GM23338 (cell line): Measurements from ENCODE around the gene SEL1L3.

Experiments used
- CREB1 ChIP-seq: fragments of 250-450 bp; sonication (Bioruptor Pico); IDR thresholded peaks from 2 replicates; pipeline ENCODE4 v1.5.0; 2020; ENCODE audit warnings: low read depth, mild to moderate bottlenecking, moderate library complexity
- EZH2 ChIP-seq: fragments of 200-600 bp; sonication (generic); IDR thresholded peaks from one replicate; pipeline ENCODE4 v1.8.0; 2017; ENCODE audit warnings: antibody characterized with exemption, mild to moderate bottlenecking, low read depth; ENCODE audit not compliant: unreplicated experiment
- EZH2phosphoT487 ChIP-seq: fragments of 200-600 bp; sonication (generic); IDR thresholded peaks from one replicate; pipeline ENCODE4 v1.8.1; 2018; ENCODE audit warnings: antibody characterized with exemption; ENCODE audit not compliant: unreplicated experiment
- JUNB ChIP-seq: IDR thresholded peaks from one replicate; pipeline ENCODE4 v1.6.1; 2016; ENCODE audit warnings: antibody characterized with exemption; ENCODE audit not compliant: unreplicated experiment
- NANOG ChIP-seq: IDR thresholded peaks from 2 replicates; pipeline ENCODE4 v1.6.1; 2016; ENCODE audit warnings: antibody characterized with exemption, borderline replicate concordance
- POLR2AphosphoS5 ChIP-seq: IDR thresholded peaks from 2 replicates; pipeline ENCODE4 v1.6.1; 2016; ENCODE audit warnings: antibody characterized with exemption, low read depth
- ZNF114 ChIP-seq: fragments of 250-450 bp; sonication (Bioruptor Pico); IDR thresholded peaks from 2 replicates; pipeline ENCODE4 v1.5.0; 2020; ENCODE audit warnings: mild to moderate bottlenecking, moderate library complexity
- TF ChIP-seq, protein P1 (sequence below): fragments of 250-450 bp; sonication (Bioruptor Pico); IDR thresholded peaks from 2 replicates; pipeline ENCODE4 v1.5.0; 2020; ENCODE audit warnings: mild to moderate bottlenecking, moderate library complexity
- TF ChIP-seq, protein P2 (sequence below), 2 experiments: fragments of 200-600 bp in 1 of 2; sonication (generic) in 1 of 2; conservative IDR thresholded peaks; 2 replicates each; pipeline versions ENCODE4 v1.5.1 to v1.6.1; 2016 to 2017; ENCODE audit warnings: antibody characterized with exemption in 2 of 2, low read depth in 2 of 2, mild to moderate bottlenecking in 2 of 2, moderate library complexity in 1 of 2
- TF ChIP-seq, protein P3 (sequence below): IDR thresholded peaks from one replicate; pipeline ENCODE4 v1.6.1; 2018; ENCODE audit warnings: antibody characterized with exemption; ENCODE audit not compliant: unreplicated experiment

GRCh38 chr4:25861951-25862410 is 807 bp downstream of the SEL1L3 start:
- TF ChIP-seq POLR2AphosphoS5: no peak
- TF ChIP-seq, protein P1, sequence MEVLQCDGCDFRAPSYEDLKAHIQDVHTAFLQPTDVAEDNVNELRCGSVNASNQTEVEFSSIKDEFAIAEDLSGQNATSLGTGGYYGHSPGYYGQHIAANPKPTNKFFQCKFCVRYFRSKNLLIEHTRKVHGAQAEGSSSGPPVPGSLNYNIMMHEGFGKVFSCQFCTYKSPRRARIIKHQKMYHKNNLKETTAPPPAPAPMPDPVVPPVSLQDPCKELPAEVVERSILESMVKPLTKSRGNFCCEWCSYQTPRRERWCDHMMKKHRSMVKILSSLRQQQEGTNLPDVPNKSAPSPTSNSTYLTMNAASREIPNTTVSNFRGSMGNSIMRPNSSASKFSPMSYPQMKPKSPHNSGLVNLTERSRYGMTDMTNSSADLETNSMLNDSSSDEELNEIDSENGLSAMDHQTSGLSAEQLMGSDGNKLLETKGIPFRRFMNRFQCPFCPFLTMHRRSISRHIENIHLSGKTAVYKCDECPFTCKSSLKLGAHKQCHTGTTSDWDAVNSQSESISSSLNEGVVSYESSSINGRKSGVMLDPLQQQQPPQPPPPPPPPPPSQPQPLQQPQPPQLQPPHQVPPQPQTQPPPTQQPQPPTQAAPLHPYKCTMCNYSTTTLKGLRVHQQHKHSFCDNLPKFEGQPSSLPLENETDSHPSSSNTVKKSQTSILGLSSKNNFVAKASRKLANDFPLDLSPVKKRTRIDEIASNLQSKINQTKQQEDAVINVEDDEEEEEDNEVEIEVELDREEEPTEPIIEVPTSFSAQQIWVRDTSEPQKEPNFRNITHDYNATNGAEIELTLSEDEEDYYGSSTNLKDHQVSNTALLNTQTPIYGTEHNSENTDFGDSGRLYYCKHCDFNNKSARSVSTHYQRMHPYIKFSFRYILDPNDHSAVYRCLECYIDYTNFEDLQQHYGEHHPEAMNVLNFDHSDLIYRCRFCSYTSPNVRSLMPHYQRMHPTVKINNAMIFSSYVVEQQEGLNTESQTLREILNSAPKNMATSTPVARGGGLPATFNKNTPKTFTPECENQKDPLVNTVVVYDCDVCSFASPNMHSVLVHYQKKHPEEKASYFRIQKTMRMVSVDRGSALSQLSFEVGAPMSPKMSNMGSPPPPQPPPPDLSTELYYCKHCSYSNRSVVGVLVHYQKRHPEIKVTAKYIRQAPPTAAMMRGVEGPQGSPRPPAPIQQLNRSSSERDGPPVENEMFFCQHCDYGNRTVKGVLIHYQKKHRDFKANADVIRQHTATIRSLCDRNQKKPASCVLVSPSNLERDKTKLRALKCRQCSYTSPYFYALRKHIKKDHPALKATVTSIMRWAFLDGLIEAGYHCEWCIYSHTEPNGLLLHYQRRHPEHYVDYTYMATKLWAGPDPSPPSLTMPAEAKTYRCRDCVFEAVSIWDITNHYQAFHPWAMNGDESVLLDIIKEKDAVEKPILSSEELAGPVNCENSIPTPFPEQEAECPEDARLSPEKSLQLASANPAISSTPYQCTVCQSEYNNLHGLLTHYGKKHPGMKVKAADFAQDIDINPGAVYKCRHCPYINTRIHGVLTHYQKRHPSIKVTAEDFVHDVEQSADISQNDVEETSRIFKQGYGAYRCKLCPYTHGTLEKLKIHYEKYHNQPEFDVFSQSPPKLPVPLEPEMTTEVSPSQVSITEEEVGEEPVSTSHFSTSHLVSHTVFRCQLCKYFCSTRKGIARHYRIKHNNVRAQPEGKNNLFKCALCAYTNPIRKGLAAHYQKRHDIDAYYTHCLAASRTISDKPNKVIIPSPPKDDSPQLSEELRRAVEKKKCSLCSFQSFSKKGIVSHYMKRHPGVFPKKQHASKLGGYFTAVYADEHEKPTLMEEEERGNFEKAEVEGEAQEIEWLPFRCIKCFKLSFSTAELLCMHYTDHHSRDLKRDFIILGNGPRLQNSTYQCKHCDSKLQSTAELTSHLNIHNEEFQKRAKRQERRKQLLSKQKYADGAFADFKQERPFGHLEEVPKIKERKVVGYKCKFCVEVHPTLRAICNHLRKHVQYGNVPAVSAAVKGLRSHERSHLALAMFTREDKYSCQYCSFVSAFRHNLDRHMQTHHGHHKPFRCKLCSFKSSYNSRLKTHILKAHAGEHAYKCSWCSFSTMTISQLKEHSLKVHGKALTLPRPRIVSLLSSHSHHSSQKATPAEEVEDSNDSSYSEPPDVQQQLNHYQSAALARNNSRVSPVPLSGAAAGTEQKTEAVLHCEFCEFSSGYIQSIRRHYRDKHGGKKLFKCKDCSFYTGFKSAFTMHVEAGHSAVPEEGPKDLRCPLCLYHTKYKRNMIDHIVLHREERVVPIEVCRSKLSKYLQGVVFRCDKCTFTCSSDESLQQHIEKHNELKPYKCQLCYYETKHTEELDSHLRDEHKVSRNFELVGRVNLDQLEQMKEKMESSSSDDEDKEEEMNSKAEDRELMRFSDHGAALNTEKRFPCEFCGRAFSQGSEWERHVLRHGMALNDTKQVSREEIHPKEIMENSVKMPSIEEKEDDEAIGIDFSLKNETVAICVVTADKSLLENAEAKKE (CRISPR knock-in tag): no peak
- TF ChIP-seq, protein P2, sequence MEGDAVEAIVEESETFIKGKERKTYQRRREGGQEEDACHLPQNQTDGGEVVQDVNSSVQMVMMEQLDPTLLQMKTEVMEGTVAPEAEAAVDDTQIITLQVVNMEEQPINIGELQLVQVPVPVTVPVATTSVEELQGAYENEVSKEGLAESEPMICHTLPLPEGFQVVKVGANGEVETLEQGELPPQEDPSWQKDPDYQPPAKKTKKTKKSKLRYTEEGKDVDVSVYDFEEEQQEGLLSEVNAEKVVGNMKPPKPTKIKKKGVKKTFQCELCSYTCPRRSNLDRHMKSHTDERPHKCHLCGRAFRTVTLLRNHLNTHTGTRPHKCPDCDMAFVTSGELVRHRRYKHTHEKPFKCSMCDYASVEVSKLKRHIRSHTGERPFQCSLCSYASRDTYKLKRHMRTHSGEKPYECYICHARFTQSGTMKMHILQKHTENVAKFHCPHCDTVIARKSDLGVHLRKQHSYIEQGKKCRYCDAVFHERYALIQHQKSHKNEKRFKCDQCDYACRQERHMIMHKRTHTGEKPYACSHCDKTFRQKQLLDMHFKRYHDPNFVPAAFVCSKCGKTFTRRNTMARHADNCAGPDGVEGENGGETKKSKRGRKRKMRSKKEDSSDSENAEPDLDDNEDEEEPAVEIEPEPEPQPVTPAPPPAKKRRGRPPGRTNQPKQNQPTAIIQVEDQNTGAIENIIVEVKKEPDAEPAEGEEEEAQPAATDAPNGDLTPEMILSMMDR (conservative IDR thresholded peaks at IDR 0.05; ENCODE audit: low read depth in 2 of 2): no peak
- no peak for TF ChIP-seq ZNF114
- no peak for TF ChIP-seq EZH2
- no peak for TF ChIP-seq JUNB
- TF ChIP-seq, protein P3, sequence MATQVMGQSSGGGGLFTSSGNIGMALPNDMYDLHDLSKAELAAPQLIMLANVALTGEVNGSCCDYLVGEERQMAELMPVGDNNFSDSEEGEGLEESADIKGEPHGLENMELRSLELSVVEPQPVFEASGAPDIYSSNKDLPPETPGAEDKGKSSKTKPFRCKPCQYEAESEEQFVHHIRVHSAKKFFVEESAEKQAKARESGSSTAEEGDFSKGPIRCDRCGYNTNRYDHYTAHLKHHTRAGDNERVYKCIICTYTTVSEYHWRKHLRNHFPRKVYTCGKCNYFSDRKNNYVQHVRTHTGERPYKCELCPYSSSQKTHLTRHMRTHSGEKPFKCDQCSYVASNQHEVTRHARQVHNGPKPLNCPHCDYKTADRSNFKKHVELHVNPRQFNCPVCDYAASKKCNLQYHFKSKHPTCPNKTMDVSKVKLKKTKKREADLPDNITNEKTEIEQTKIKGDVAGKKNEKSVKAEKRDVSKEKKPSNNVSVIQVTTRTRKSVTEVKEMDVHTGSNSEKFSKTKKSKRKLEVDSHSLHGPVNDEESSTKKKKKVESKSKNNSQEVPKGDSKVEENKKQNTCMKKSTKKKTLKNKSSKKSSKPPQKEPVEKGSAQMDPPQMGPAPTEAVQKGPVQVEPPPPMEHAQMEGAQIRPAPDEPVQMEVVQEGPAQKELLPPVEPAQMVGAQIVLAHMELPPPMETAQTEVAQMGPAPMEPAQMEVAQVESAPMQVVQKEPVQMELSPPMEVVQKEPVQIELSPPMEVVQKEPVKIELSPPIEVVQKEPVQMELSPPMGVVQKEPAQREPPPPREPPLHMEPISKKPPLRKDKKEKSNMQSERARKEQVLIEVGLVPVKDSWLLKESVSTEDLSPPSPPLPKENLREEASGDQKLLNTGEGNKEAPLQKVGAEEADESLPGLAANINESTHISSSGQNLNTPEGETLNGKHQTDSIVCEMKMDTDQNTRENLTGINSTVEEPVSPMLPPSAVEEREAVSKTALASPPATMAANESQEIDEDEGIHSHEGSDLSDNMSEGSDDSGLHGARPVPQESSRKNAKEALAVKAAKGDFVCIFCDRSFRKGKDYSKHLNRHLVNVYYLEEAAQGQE: no peak
- TF ChIP-seq CREB1 (CRISPR knock-in tag): no peak
- no peak for TF ChIP-seq NANOG
- TF ChIP-seq EZH2phosphoT487: no peak
